ENCODE data around the gene CHTOP.
"Not testable (repeated sequence)": the region's sequence is repeated elsewhere in the genome, so short reads cannot be mapped to it uniquely, and the experiment has no call there.

Gene CHTOP

GRCh38 chr1:153661111-153661708, 27.3 kb downstream of the CHTOP start:
- no peak for DNase-seq (ENCODE audit: low spot score)

- no peak for DNase-seq (ENCODE audit: low spot score)
Observed at GRCh38 chr1:153662269-153662668, 28.4 kb downstream of the CHTOP start.

- no peak for DNase-seq (ENCODE audit: low spot score)
Observed at GRCh38 chr1:153663211-153663610, 29.3 kb downstream of the CHTOP start.

GRCh38 chr1:153667439-153667838, 33.6 kb downstream of the CHTOP start:
- no peak for DNase-seq (ENCODE audit: low spot score)

- not testable (repeated sequence) for DNase-seq (ENCODE audit: low spot score)
Observed at GRCh38 chr1:153668672-153669071, 34.8 kb downstream of the CHTOP start.

GRCh38 chr1:153669606-153670005, 35.7 kb downstream of the CHTOP start:
- no peak for DNase-seq (ENCODE audit: low spot score)

GRCh38 chr1:153670257-153670858, 36.5 kb downstream of the CHTOP start:
- DNase-seq (ENCODE audit: low spot score) = no peak

- peak; percentile 97 for DNase-seq (ENCODE audit: low spot score)
Observed at GRCh38 chr1:153670859-153671627, 37.2 kb downstream of the CHTOP start, which contains the start of gene ILF2. ILF2 (minus strand) TSS chr1:153670993; CDS start chr1:153670922, 71 bp downstream.

- DNase-seq (ENCODE audit: low spot score) = not testable (repeated sequence)
Observed at GRCh38 chr1:153671628-153672353, 37.9 kb downstream of the CHTOP start.

GRCh38 chr1:153673511-153673910, 39.6 kb downstream of the CHTOP start:
- no peak for DNase-seq (ENCODE audit: low spot score)

- peak; percentile 79 for DNase-seq (ENCODE audit: low spot score)
Observed at GRCh38 chr1:153677718-153678518, 44.1 kb downstream of the CHTOP start.

GRCh38 chr1:153678519-153679336, 44.9 kb downstream of the CHTOP start, which contains the start of gene NPR1:
NPR1 (plus strand) TSS chr1:153678688; CDS start chr1:153679109, 421 bp downstream.
- peak; percentile 69 for DNase-seq (ENCODE audit: low spot score)

- DNase-seq (ENCODE audit: low spot score) = peak; percentile 35
Observed at GRCh38 chr1:153679337-153680119, 45.7 kb downstream of the CHTOP start.

- no peak for DNase-seq (ENCODE audit: low spot score)
Observed at GRCh38 chr1:153680120-153680403, 46.2 kb downstream of the CHTOP start.

- no peak for DNase-seq (ENCODE audit: low spot score)
Observed at GRCh38 chr1:153682730-153683129, 48.9 kb downstream of the CHTOP start.

GRCh38 chr1:153683854-153684253, 50.0 kb downstream of the CHTOP start:
- DNase-seq (ENCODE audit: low spot score) = peak; percentile 64

- no peak for DNase-seq (ENCODE audit: low spot score)
Observed at GRCh38 chr1:153684892-153685291, 51.0 kb downstream of the CHTOP start.

GRCh38 chr1:153685544-153686340, 51.9 kb downstream of the CHTOP start:
- peak; percentile 7 for DNase-seq (ENCODE audit: low spot score)
